CD4-positive, CD25-positive, alpha-beta regulatory T cell (primary cell): ENCODE data around the gene NARS2. TPM values are rescaled to one million over a fixed set of nuclear protein-coding genes. Genes with fewer than 3 reads are reported as not detected.

Source experiments
- ATAC-seq, 2 donors: fragments of 150-1000 bp; cut with Tn5 transposase; one replicate each; pipeline ENCODE4 v1.10.0; 2021; ENCODE audit warnings: low read depth in 2 of 2, moderate number of reproducible peaks in 2 of 2, moderate library complexity in 1 of 2
- DNase-seq, 3 donors: peaks; one replicate each; pipeline versions ENCODE4 v3.0.0 to v3.0.0-alpha.2; 2012 to 2022; ENCODE audit warnings: mixed read lengths in 1 of 3
- H3K27ac ChIP-seq: one replicate; pipeline ENCODE4 v1.7.0; 2013; ENCODE audit warnings: mild to moderate bottlenecking, low read length; ENCODE audit not compliant: insufficient read depth, poor library complexity, severe bottlenecking
- H3K27me3 ChIP-seq: one replicate; pipeline ENCODE4 v1.7.0; 2013; ENCODE audit warnings: low read length; ENCODE audit not compliant: control insufficient read depth, insufficient read depth
- H3K36me3 ChIP-seq: one replicate; pipeline ENCODE4 v1.7.0; 2013; ENCODE audit warnings: mild to moderate bottlenecking, low read length, moderate library complexity; ENCODE audit not compliant: control insufficient read depth, insufficient read depth
- H3K4me1 ChIP-seq: 2 replicates; pipeline ENCODE4 v1.7.0; 2013; ENCODE audit warnings: mild to moderate bottlenecking, low read length; ENCODE audit not compliant: insufficient read depth, control insufficient read depth, poor library complexity, severe bottlenecking
- H3K4me3 ChIP-seq: one replicate; pipeline ENCODE4 v1.7.0; 2013; ENCODE audit warnings: low read depth, mild to moderate bottlenecking, low read length, moderate library complexity
- H3K9me3 ChIP-seq, 2 experiments: 1 replicate in 1 of 2; 2 replicates in 1 of 2; pipeline ENCODE4 v1.7.0; 2013; ENCODE audit warnings: low read length in 2 of 2, mild to moderate bottlenecking in 1 of 2, moderate library complexity in 1 of 2; ENCODE audit not compliant: control insufficient read depth in 2 of 2
- H3K27ac Mint-ChIP-seq, 3 donors: one replicate each; pipeline ENCODE4 v1.8.0; 2020 to 2022; ENCODE audit warnings: mild to moderate bottlenecking in 3 of 3, mixed read lengths in 3 of 3, moderate library complexity in 2 of 3
- H3K27me3 Mint-ChIP-seq: one replicate; pipeline ENCODE4 v1.8.0; 2022; ENCODE audit warnings: mild to moderate bottlenecking, mixed read lengths
- H3K36me3 Mint-ChIP-seq: one replicate; pipeline ENCODE4 v1.8.0; 2020; ENCODE audit warnings: mixed read lengths
- H3K4me1 Mint-ChIP-seq, 4 donors: one replicate each; pipeline ENCODE4 v1.8.0; 2020 to 2022; ENCODE audit warnings: mixed read lengths in 4 of 4, mild to moderate bottlenecking in 1 of 4
- H3K4me3 Mint-ChIP-seq, 4 donors: one replicate each; pipeline ENCODE4 v1.8.0; 2020 to 2022; ENCODE audit warnings: mild to moderate bottlenecking in 4 of 4, mixed read lengths in 4 of 4, moderate library complexity in 3 of 4
- H3K9me3 Mint-ChIP-seq, 7 donors: one replicate each; pipeline ENCODE4 v1.8.0; 2020 to 2022; ENCODE audit warnings: mixed read lengths in 7 of 7, mild to moderate bottlenecking in 3 of 7, moderate library complexity in 2 of 7
- polyA plus RNA-seq, 4 donors: library from polyadenylated mRNA; unstranded; fragments of 300-500 nt; fragmentation: Illumina TruSeq; gene quantifications; one replicate each; pipeline ENCODE4 v1.2.3, GENCODE V29; 2021
- total RNA-seq: library from RNA; stranded (reverse); gene quantifications from one replicate; pipeline ENCODE4 v1.2.3, GENCODE V29; 2022

Gene NARS2
- total and polyA plus RNA-seq, 5 donors from 2014 or later = 9.3 to 22.9 (median 11.1) TPM

GRCh38 chr11:78424334-78425270, 150.1 kb downstream of the NARS2 start:
- peaks cover 2 to 25% (median 9%) of the 10 kb centered on the region in 4 donors for H3K4me1 Mint-ChIP-seq
- DNase-seq (peak in 1 of 3 donors; percentile 48), ATAC-seq (no peak)
- Histone ChIP-seq H3K9me3 (no peaks in the 10 kb centered on the region), H3K4me1 (peaks cover 8% of the 10 kb centered on the region), H3K27me3 (peaks cover under 1% of the 10 kb centered on the region), H3K36me3 (no peaks in the 10 kb centered on the region), H3K4me3 (no peak overlapping the region), H3K27ac (no peak overlapping the region)
- no peak overlapping the region for H3K4me3 Mint-ChIP-seq
- H3K27ac Mint-ChIP-seq = no peak overlapping the region
- H3K9me3 Mint-ChIP-seq = no peaks in the 10 kb centered on the region
- H3K36me3 Mint-ChIP-seq = peaks cover 6% of the 10 kb centered on the region
- H3K27me3 Mint-ChIP-seq = peaks cover 8% of the 10 kb centered on the region

DNA sequence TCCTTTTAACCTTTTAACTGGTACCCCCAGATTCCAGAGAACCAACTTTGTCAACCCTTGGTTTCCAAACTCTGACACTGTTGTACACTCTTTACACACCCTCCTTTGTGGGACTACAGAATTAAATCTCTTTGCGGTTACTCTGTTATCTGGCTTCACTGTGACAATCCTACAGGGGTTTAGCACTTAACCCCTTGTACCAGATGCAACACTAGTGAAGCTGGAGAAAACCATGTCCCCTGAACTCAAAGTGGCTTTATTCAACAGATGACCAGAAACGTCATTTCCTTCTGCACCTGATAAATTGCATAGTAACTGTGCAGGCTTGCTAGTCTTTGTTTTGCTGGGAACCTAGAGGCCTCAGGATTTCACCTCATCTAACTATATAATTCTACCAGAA, 151.4 kb downstream of the NARS2 start:
- DNase-seq = no peak
- H3K4me3 ChIP-seq = no peak overlapping the region
- H3K4me1 ChIP-seq = peaks cover 13% of the 10 kb centered on the region
- H3K27me3 Mint-ChIP-seq = peaks cover 22% of the 10 kb centered on the region
- no peak overlapping the region for H3K27ac ChIP-seq
- peaks cover 2% of the 10 kb centered on the region for H3K36me3 Mint-ChIP-seq
- H3K4me3 Mint-ChIP-seq = no peak overlapping the region
- no peaks in the 10 kb centered on the region for H3K9me3 ChIP-seq
- H3K27ac Mint-ChIP-seq = no peak overlapping the region
- ATAC-seq = no peak
- H3K9me3 Mint-ChIP-seq = no peaks in the 10 kb centered on the region
- H3K36me3 ChIP-seq = no peaks in the 10 kb centered on the region
- H3K4me1 Mint-ChIP-seq = peaks cover 10 to 33% (median 16%) of the 10 kb centered on the region in 4 donors
- H3K27me3 ChIP-seq = peaks cover 6% of the 10 kb centered on the region

GRCh38 chr11:78420796-78421209, 153.9 kb downstream of the NARS2 start:
- H3K4me1 ChIP-seq = peaks cover 27% of the 10 kb centered on the region
- no peak for DNase-seq

DNA sequence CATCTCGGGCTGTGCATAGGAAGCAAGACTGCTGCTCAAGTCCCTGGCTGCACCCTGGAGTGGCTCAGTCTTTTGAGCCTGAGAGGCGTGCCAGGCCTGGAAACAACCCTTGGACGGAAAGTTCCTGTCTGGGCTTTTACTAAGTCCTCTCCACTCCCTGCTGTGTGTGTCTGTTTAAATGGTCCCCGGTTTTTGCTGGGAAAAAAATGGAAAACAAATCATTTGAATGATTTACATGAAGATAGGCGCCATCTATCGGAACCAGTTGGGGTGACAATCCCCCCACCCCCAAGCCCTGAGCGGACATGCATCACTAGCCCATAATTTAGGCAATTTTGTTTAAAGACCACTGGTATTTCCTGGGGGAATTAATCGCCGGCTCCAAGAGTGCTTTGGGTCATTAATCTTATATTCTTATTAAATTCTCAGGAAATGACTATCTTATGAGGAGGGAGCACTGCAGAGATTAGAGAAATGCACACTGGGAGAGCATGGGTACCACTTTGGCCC, 154.4 kb downstream of the NARS2 start:
- H3K27ac ChIP-seq = no peak overlapping the region
- Mint-ChIP-seq H3K36me3 (no peaks in the 10 kb centered on the region), H3K4me1 (peaks cover 10 to 43% (median 28%) of the 10 kb centered on the region in 4 donors), H3K4me3 (peak overlapping the region in 3 of 4 donors; percentile 59 to 94 (median 80)), H3K9me3 (no peaks in the 10 kb centered on the region), H3K27me3 (peaks cover 32% of the 10 kb centered on the region), H3K27ac (no peak overlapping the region)
- peaks cover 27% of the 10 kb centered on the region for H3K4me1 ChIP-seq
- no peaks in the 10 kb centered on the region for H3K36me3 ChIP-seq
- ATAC-seq (no peak), DNase-seq (peak; percentile 22 to 62 (median 35))
- H3K4me3 ChIP-seq = no peak overlapping the region
- H3K9me3 ChIP-seq = no peaks in the 10 kb centered on the region
- peaks cover 6% of the 10 kb centered on the region for H3K27me3 ChIP-seq

More at GRCh38 chr11:78420796-78421209, 153.9 kb downstream of the NARS2 start:
- Mint-ChIP-seq H3K4me3 (peak overlapping the region in 1 of 4 donors; percentile 80), H3K4me1 (peaks cover 10 to 43% (median 26%) of the 10 kb centered on the region in 4 donors), H3K36me3 (no peaks in the 10 kb centered on the region), H3K27ac (no peak overlapping the region), H3K27me3 (peaks cover 32% of the 10 kb centered on the region), H3K9me3 (no peaks in the 10 kb centered on the region)
- Histone ChIP-seq H3K27me3 (peaks cover 6% of the 10 kb centered on the region), H3K27ac (no peak overlapping the region), H3K4me3 (no peak overlapping the region), H3K9me3 (no peaks in the 10 kb centered on the region), H3K36me3 (no peaks in the 10 kb centered on the region)
- no peak for ATAC-seq

DNA sequence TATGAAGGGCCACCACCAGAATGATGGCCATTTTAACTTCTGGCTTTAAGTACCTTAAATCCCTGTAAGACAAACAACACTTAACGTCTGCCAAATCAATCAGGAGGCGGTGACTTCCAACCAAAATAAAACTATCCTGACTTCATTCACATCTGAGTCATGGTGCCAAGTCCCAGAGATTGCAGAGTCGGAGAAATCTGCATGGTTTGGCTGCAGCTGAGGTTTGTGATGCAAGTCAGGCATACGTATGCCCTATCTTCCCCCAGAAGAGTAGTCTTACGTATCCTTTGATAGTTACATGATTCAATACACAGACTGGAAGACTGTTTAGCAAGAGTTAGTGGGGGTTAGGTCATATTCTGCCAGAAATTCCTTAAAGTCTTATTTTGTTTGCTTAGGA, 155.3 kb downstream of the NARS2 start:
- H3K36me3 ChIP-seq = no peaks in the 10 kb centered on the region
- no peak overlapping the region for H3K4me3 ChIP-seq
- H3K27ac ChIP-seq = no peak overlapping the region
- peaks cover 32% of the 10 kb centered on the region for H3K27me3 Mint-ChIP-seq
- peaks cover 10 to 37% (median 28%) of the 10 kb centered on the region in 4 donors for H3K4me1 Mint-ChIP-seq
- DNase-seq (no peak), ATAC-seq (no peak)
- H3K36me3 Mint-ChIP-seq = no peaks in the 10 kb centered on the region
- H3K4me1 ChIP-seq = peaks cover 27% of the 10 kb centered on the region
- H3K27ac Mint-ChIP-seq = no peak overlapping the region
- H3K27me3 ChIP-seq = peaks cover 6% of the 10 kb centered on the region
- peak overlapping the region; percentile 89 to 93 (median 90) for H3K4me3 Mint-ChIP-seq
- H3K9me3 ChIP-seq = no peaks in the 10 kb centered on the region
- no peaks in the 10 kb centered on the region for H3K9me3 Mint-ChIP-seq

DNA sequence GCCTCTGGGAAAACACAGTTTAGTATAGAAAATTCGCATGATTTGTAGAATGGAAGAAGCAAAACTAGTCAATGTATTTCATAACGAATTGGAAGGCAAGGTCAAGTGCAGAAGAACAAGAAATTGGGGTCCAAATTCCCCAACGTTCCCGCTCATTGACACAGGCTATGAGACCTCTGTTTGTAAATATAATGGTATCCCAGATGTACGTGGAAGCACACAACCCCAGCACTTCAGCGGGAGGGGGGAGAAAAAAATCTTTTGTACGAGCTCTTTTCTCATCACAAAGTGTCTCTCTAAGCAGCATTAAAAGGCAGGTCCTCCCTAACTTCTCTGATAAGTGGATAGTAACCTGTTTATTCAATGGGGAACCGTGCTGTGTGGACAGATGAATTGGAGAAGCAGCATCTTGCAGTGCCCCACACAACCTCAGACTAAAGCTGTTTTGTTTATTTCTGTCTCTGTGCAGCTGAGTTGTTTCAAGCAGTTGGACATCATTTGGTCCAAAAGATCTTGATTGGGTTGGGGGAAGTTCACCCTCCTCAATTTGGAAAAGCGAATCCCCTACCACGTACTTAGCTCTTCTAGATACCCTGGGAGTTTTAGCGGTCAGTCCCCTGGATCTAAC, 156.0 kb downstream of the NARS2 start:
- peaks cover 27% of the 10 kb centered on the region for H3K4me1 ChIP-seq
- no peaks in the 10 kb centered on the region for H3K9me3 ChIP-seq
- H3K9me3 Mint-ChIP-seq = no peaks in the 10 kb centered on the region
- H3K27ac ChIP-seq = no peak overlapping the region
- DNase-seq = no peak
- H3K27me3 Mint-ChIP-seq = peaks cover 32% of the 10 kb centered on the region
- H3K36me3 ChIP-seq = no peaks in the 10 kb centered on the region
- H3K27me3 ChIP-seq = peaks cover 6% of the 10 kb centered on the region
- ATAC-seq = no peak
- H3K4me3 Mint-ChIP-seq = peak overlapping the region; percentile 89 to 93 (median 90)
- peaks cover 10 to 37% (median 28%) of the 10 kb centered on the region in 4 donors for H3K4me1 Mint-ChIP-seq
- H3K4me3 ChIP-seq = peak overlapping the region; percentile 71
- no peaks in the 10 kb centered on the region for H3K36me3 Mint-ChIP-seq
- H3K27ac Mint-ChIP-seq = peak overlapping the region in 1 of 3 donors; percentile 34

GRCh38 chr11:78417888-78418583, 156.6 kb downstream of the NARS2 start:
- Mint-ChIP-seq H3K4me1 (peaks cover 10 to 37% (median 28%) of the 10 kb centered on the region in 4 donors), H3K4me3 (peak overlapping the region; percentile 89 to 93 (median 90)), H3K36me3 (no peaks in the 10 kb centered on the region), H3K27me3 (peaks cover 32% of the 10 kb centered on the region), H3K27ac (no peak overlapping the region), H3K9me3 (no peaks in the 10 kb centered on the region)
- Histone ChIP-seq H3K36me3 (no peaks in the 10 kb centered on the region), H3K4me3 (peak overlapping the region; percentile 71), H3K9me3 (no peaks in the 10 kb centered on the region), H3K27me3 (peaks cover 6% of the 10 kb centered on the region), H3K27ac (peak overlapping the region; percentile 23), H3K4me1 (peaks cover 27% of the 10 kb centered on the region)
- ATAC-seq = peak; percentile 76 to 79
- peak; percentile 70 to 80 (median 77) for DNase-seq
